ENCODE measurements around the gene NDUFB8.

The NDUFB8 gene

GRCh38 chr10:100535715-100536353 lies 6.2 kb upstream of the NDUFB8 start, which contains the start of gene HIF1AN:
Gene HIF1AN, plus strand, starts transcription at chr10:100535943. Its CDS starts 16 bp downstream, at chr10:100535959.
- peak; percentile 81 for DNase-seq (ENCODE audit: low read depth)

GRCh38 chr10:100535338-100535714 lies 5.7 kb upstream of the NDUFB8 start:
- no peak for DNase-seq (ENCODE audit: low read depth)

- DNase-seq (ENCODE audit: low read depth): no peak
Measured at GRCh38 chr10:100534726-100535125, 5.1 kb upstream of the NDUFB8 start.

GRCh38 chr10:100531761-100532160 lies 2.1 kb upstream of the NDUFB8 start:
- DNase-seq (ENCODE audit: low read depth): no peak

GRCh38 chr10:100528921-100529474 lies 673 bp downstream of the NDUFB8 start:
- DNase-seq (ENCODE audit: low read depth): no peak

- no peak for DNase-seq (ENCODE audit: low read depth)
Measured at GRCh38 chr10:100528123-100528886, 1.4 kb downstream of the NDUFB8 start.

- DNase-seq (ENCODE audit: low read depth): no peak
Measured at GRCh38 chr10:100524638-100525037, 5.0 kb downstream of the NDUFB8 start.

GRCh38 chr10:100524206-100524605 lies 5.5 kb downstream of the NDUFB8 start:
- no peak for DNase-seq (ENCODE audit: low read depth)

- no peak for DNase-seq (ENCODE audit: low read depth)
Measured at GRCh38 chr10:100522945-100523344, 6.7 kb downstream of the NDUFB8 start.

GRCh38 chr10:100522107-100522801 lies 7.4 kb downstream of the NDUFB8 start:
- no peak for DNase-seq (ENCODE audit: low read depth)

GRCh38 chr10:100520811-100521210 lies 8.9 kb downstream of the NDUFB8 start:
- peak; percentile 42 for DNase-seq (ENCODE audit: low read depth)

- no peak for DNase-seq (ENCODE audit: low read depth)
Measured at GRCh38 chr10:100519311-100520051, 10.2 kb downstream of the NDUFB8 start, which contains the start of gene SEC31B. Gene SEC31B, minus strand, starts transcription at chr10:100519861. Its CDS starts 2,909 bp downstream, at chr10:100516952.

GRCh38 chr10:100518761-100519241 lies 10.9 kb downstream of the NDUFB8 start:
- DNase-seq (ENCODE audit: low read depth): no peak

GRCh38 chr10:100516847-100517246 lies 12.8 kb downstream of the NDUFB8 start:
- no peak for DNase-seq (ENCODE audit: low read depth)

GRCh38 chr10:100515612-100516011 lies 14.1 kb downstream of the NDUFB8 start:
- no peak for DNase-seq (ENCODE audit: low read depth)

GRCh38 chr10:100510533-100511308 lies 18.9 kb downstream of the NDUFB8 start:
- DNase-seq (ENCODE audit: low read depth): no peak

GRCh38 chr10:100509241-100509840 lies 20.3 kb downstream of the NDUFB8 start:
- DNase-seq (ENCODE audit: low read depth): no peak

- DNase-seq (ENCODE audit: low read depth): no peak
Measured at GRCh38 chr10:100508691-100509150, 20.9 kb downstream of the NDUFB8 start.

- DNase-seq (ENCODE audit: low read depth): no peak
Measured at GRCh38 chr10:100508266-100508665, 21.4 kb downstream of the NDUFB8 start.

GRCh38 chr10:100507357-100507732 lies 22.3 kb downstream of the NDUFB8 start:
- DNase-seq (ENCODE audit: low read depth): no peak

Measured in non-pigmented ciliary epithelial cell (primary cell).